Activated CD8-positive, alpha-beta T cell treated with anti-CD3 and anti-CD28 coated beads for 36 hours (primary cell): ENCODE data around the gene PDSS2. TPM values are rescaled to one million over a fixed set of nuclear protein-coding genes. Genes with fewer than 3 reads are reported as not detected.

Source experiments
- ATAC-seq: fragments of 200-7000 bp; cut with Tn5 transposase; one replicate; pipeline ENCODE4 v1.10.0; 2021; ENCODE audit warnings: mild to moderate bottlenecking, moderate library complexity
- CTCF ChIA-PET: fragments of 350-600 bp; sonication (Branson Sonifier 250); formaldehyde crosslinking; loops from one replicate; lab custom pipeline; 2021; ENCODE audit warnings: antibody characterized with exemption; lab: Charles Lee
- POLR2A ChIA-PET: fragments of 350-600 bp; sonication (Branson Sonifier 250); formaldehyde crosslinking; loops from one replicate; lab custom pipeline; 2021; ENCODE audit warnings: antibody characterized with exemption; lab: Charles Lee
- DNase-seq: peaks from one replicate; pipeline ENCODE4 v3.0.0-alpha.2; 2020
- H3K27ac Mint-ChIP-seq: one replicate; pipeline ENCODE4 v1.8.0; 2021; ENCODE audit warnings: mild to moderate bottlenecking, mixed read lengths
- H3K27me3 Mint-ChIP-seq: one replicate; pipeline ENCODE4 v1.8.0; 2021; ENCODE audit warnings: mixed read lengths
- H3K36me3 Mint-ChIP-seq: one replicate; pipeline ENCODE4 v1.8.0; 2021; ENCODE audit warnings: low read depth, mixed read lengths
- H3K4me1 Mint-ChIP-seq: one replicate; pipeline ENCODE4 v1.8.0; 2021; ENCODE audit warnings: low read depth, mixed read lengths
- H3K4me3 Mint-ChIP-seq: one replicate; pipeline ENCODE4 v1.8.0; 2021; ENCODE audit warnings: mild to moderate bottlenecking, moderate library complexity, mixed read lengths
- H3K9me3 Mint-ChIP-seq: one replicate; pipeline ENCODE4 v1.8.0; 2021; ENCODE audit warnings: mixed read lengths
- intact Hi-C: fragments of 100-400 bp; cut with micrococcal nuclease; formaldehyde crosslinking; loops from one replicate; pipeline ENCODE4 v1.10.0; 2022
- total RNA-seq, 2 experiments: library from RNA; stranded (reverse); gene quantifications; one replicate each; pipeline ENCODE4 v1.2.3, GENCODE V29; 2021
- TF ChIP-seq, protein P1 (sequence below): fragments of 200-600 bp; IDR thresholded peaks from one replicate; pipeline ENCODE4 v1.8.0; 2022; ENCODE audit warnings: antibody characterized with exemption, mild to moderate bottlenecking

Gene PDSS2
- total RNA-seq, 2 experiments from 2014 or later, result 13.2 to 14.8 TPM

DNA sequence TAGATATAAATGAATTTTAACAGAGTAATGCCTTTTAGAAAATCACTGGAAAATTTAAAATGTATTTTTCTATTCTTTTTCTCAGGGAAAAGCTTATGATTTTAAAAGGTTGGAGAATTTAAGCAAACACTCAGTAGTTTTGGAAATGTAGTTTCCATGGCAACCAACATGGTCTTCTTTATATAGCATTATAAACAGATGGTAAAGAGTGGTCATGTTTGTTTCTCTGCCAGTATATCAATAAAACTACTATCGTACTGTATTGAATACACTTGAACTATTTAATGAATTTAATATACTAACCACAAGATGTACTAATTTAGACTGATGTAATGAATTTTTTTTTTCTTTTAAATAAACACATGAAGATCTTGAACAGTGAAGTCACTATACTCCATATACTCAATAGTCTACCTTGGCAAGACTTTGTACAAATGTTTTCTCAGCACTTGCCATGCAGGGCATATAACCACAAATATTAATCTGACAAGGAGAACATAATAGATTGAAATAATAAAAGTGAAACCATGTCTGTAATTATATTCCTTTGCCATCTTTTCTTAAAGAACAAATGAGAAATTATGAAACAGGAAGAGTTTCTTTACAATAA, 105.5 kb downstream of the PDSS2 start:
- H3K4me3 Mint-ChIP-seq, result no peak overlapping the region
- CTCF ChIA-PET, result interaction anchor here (1.1 kb wide), 1 partner anchor 36 kb away, joined by 3 read pairs; no protein-coding TSS in a partner anchor
- peaks cover 2% of the 10 kb centered on the region for H3K36me3 Mint-ChIP-seq
- DNase-seq (no peak), ATAC-seq (no peak)
- peaks cover 3% of the 10 kb centered on the region for H3K4me1 Mint-ChIP-seq
- H3K9me3 Mint-ChIP-seq, result no peaks in the 10 kb centered on the region
- H3K27me3 Mint-ChIP-seq, result no peaks in the 10 kb centered on the region
- POLR2A ChIA-PET, result no interaction called here
- TF ChIP-seq, protein P1, sequence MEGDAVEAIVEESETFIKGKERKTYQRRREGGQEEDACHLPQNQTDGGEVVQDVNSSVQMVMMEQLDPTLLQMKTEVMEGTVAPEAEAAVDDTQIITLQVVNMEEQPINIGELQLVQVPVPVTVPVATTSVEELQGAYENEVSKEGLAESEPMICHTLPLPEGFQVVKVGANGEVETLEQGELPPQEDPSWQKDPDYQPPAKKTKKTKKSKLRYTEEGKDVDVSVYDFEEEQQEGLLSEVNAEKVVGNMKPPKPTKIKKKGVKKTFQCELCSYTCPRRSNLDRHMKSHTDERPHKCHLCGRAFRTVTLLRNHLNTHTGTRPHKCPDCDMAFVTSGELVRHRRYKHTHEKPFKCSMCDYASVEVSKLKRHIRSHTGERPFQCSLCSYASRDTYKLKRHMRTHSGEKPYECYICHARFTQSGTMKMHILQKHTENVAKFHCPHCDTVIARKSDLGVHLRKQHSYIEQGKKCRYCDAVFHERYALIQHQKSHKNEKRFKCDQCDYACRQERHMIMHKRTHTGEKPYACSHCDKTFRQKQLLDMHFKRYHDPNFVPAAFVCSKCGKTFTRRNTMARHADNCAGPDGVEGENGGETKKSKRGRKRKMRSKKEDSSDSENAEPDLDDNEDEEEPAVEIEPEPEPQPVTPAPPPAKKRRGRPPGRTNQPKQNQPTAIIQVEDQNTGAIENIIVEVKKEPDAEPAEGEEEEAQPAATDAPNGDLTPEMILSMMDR, result no peak
- no peak overlapping the region for H3K27ac Mint-ChIP-seq
- intact Hi-C loops, result no loop called here

DNA sequence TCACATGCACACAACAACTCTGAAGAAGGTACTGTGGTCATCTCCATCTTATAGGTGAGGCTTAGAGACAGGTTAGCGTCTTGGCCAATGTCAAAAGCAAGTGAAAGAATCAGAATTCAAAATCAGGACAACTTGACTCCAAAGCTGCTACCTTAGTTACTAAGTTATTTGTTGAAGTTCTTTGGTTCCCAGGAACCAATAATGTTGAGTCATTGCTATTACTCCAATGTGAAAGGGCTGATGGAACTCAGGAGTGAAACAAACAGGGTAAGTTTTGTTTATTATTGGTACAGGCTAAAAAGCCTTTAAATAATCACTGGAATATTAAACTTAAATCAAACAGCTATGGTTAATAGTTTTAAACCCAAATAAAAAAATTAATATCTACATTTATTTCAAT, 111.1 kb downstream of the PDSS2 start:
- ATAC-seq (no peak), DNase-seq (no peak)
- Mint-ChIP-seq H3K9me3 (no peaks in the 10 kb centered on the region), H3K27ac (no peak overlapping the region), H3K4me3 (no peak overlapping the region), H3K4me1 (peaks cover 3% of the 10 kb centered on the region), H3K36me3 (peaks cover 2% of the 10 kb centered on the region), H3K27me3 (no peaks in the 10 kb centered on the region)
- ChIA-PET POLR2A (no interaction called here), CTCF (interaction anchor here (0.8 to 1.3 kb wide), 3 partner anchors 14 to 30 kb away, joined by 3 read pairs; no protein-coding TSS in a partner anchor)
- intact Hi-C loops, result no loop called here
- TF ChIP-seq, protein P1, result no peak

DNA sequence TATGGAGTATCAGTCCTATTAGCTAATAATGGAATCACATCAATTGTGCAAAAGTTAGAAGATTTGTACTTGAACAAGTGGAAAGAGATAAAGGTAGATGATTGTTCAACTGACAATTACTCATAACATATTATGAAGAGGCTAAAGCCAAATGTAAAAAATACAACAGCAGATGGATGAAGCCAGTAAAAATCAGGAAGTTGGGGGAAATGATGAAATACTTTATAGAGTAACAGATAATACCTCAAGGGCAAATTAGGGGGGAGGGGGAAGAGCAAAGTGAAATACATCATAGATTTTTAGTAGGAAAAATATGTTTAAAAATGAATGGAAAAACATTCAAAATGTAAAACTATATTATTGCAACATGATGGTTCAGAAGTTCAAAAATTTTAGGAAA, 114.0 kb downstream of the PDSS2 start:
- no peak overlapping the region for H3K4me3 Mint-ChIP-seq
- TF ChIP-seq, protein P1, result no peak
- no peaks in the 10 kb centered on the region for H3K27me3 Mint-ChIP-seq
- ATAC-seq (no peak), DNase-seq (no peak)
- CTCF ChIA-PET, result no interaction called here
- H3K36me3 Mint-ChIP-seq, result peaks cover 2% of the 10 kb centered on the region
- intact Hi-C loops, result no loop called here
- peaks cover 3% of the 10 kb centered on the region for H3K4me1 Mint-ChIP-seq
- POLR2A ChIA-PET, result no interaction called here
- H3K27ac Mint-ChIP-seq, result no peak overlapping the region
- no peaks in the 10 kb centered on the region for H3K9me3 Mint-ChIP-seq

DNA sequence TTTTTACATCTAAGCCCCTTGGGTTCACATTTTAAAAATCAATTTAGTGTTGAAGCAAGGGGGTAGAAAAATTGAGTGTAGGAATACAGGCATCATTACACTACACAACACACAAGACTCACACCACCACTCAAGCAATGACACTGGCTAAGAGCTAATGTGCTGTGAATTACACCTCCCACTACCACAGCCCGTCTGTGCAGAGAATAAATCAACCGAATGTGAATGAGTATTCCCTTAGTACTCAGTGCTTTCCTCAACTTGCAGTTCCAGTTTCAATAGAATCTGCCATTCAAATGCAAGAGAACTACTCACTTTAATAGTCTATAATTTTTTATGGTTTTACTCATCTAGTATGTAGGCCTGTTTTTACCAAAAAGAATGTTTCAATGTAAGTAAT, 114.4 kb downstream of the PDSS2 start:
- ATAC-seq (no peak), DNase-seq (no peak)
- peaks cover 3% of the 10 kb centered on the region for H3K4me1 Mint-ChIP-seq
- H3K4me3 Mint-ChIP-seq, result no peak overlapping the region
- no peak overlapping the region for H3K27ac Mint-ChIP-seq
- H3K27me3 Mint-ChIP-seq, result no peaks in the 10 kb centered on the region
- CTCF ChIA-PET, result no interaction called here
- no peaks in the 10 kb centered on the region for H3K9me3 Mint-ChIP-seq
- intact Hi-C loops, result no loop called here
- H3K36me3 Mint-ChIP-seq, result peaks cover 2% of the 10 kb centered on the region
- TF ChIP-seq, protein P1, result no peak
- POLR2A ChIA-PET, result no interaction called here

DNA sequence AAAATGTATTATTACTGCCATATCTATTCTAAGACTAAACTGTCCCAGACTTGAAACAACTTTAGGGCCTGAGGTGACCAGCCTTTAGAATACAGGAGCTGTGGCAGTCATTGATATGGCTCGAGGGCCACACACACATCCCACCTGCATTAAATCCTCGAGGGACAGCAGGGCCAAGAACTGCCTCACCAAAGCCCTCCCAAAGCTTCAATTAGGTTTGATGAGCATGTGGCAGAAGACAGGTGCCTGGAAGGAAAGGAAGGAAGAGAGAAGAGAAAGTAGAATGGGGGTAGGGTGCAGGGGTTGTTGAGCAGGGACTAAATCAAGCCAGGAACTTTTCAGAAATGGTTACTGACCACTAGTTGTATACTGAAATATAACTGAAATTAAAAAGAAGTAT, 115.0 kb downstream of the PDSS2 start:
- Mint-ChIP-seq H3K27ac (no peak overlapping the region), H3K9me3 (no peaks in the 10 kb centered on the region), H3K27me3 (no peaks in the 10 kb centered on the region), H3K36me3 (no peaks in the 10 kb centered on the region), H3K4me3 (no peak overlapping the region), H3K4me1 (peaks cover 3% of the 10 kb centered on the region)
- intact Hi-C loops, result no loop called here
- DNase-seq (no peak), ATAC-seq (no peak)
- TF ChIP-seq, protein P1, result no peak
- ChIA-PET POLR2A (interaction anchor here (0.6 kb wide), 1 partner anchor 36 kb away, joined by 3 read pairs; no protein-coding TSS in a partner anchor), CTCF (no interaction called here)
